CD4-positive, alpha-beta T cell treated with Interleukin-6 at 100 ng/mL for 8 hours (primary cell): ENCODE results near the gene ZNRF1.
"Not testable (repeated sequence)": the region's sequence is repeated elsewhere in the genome, so short reads cannot be mapped to it uniquely, and the experiment has no call there.

Experiments used
- DNase-seq: peaks from one replicate; pipeline ENCODE4 v3.0.0-alpha.2; 2020; ENCODE audit warnings: mixed read lengths, low spot score

ZNRF1 gene

DNA sequence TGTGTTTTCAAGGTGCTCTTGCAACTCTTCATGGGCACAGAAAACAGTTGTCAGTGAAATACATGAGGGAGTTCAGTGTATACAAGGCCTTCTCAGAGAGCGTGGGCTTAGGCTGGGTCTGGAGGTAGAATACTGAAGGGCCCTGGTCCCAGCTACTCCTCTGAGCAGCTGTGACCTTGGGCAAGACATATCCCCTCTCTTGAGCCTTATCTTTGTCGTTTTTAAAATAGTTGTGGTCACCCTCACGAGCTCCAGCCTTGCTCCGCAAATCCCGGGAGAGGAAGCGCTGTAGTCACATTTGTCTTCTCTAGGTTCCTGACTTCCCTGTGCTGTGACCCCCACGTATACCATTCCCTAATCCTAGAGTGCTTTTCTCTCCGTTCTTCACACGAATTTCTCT, 3.6 kb downstream of the ZNRF1 start:
- no peak for DNase-seq

DNA sequence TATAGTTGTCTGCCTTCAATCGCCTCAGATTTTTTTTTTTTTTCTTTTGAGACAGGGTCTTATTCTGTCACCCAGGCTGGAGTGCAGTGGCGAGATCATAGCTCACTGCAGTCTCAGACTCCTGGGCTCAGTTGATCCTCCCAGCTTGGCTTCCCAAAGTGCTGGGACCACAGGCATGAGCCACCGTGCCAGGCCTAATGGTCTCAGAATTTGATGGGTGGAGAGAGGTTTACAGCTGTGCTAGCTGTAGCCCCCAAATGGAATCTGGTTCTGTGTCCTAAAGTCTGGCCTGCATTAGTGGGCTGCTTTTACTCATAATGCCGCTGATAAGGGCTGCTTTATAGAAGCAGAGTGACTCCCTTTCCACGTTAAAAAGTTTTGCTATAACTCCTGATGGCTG, 5.1 kb downstream of the ZNRF1 start:
- DNase-seq: no peak

DNA sequence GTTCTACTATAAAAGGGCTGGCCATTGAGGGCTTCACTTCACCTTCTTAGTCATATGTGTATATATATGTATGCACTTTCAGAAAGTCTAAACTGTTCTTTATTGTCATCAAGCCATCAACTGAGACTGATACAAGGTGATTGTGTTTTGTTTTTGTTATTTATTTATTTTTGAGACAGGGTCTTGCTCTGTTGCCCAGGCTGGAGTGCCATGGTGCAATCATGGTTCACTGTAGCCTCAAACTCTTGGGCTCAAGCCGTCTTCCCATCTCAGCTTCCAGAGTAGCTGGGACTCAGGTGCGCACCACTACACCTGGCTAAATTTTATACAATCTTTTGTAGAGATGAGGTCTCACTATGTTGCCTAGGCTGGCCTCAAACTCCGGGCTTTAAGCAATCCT, 5.6 kb downstream of the ZNRF1 start:
- DNase-seq: no peak

DNA sequence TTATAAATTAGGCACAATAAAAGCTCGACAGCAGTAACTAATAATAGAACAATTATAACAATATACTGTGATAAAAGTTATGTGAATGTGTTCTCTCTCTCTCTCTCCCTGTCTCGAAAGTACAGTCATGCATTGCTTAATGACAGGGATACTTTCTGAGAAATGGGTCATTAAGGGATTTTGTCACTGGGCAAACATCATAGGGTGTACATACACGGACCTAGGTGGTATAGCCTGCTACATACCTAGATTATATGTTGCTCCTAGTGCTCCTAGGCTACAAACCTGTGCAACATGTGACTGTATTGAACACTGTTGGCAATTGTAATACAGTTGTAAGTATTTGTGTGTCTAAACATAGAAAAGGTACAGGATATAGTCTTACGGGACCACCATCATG, 6.9 kb downstream of the ZNRF1 start:
- DNase-seq: no peak

DNA sequence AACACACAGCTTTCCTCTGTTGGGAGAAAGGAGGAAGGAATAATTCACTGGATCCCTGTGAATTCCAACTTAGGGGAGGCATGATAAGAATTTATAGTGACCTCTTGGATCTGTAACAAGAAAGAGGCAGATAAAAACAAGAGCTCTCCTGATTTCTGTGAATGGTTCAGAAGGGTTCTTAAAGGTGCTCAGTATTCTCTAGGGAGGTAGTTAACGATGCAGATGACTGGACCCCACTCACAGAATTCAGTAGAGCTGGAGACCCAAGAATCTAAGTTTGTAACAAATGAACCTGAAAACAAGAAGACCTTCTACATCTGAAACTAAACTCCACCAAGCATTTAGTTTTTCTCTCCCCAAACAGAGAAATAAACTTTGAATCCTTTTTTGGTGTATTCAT, 8.6 kb downstream of the ZNRF1 start:
- no peak for DNase-seq

DNA sequence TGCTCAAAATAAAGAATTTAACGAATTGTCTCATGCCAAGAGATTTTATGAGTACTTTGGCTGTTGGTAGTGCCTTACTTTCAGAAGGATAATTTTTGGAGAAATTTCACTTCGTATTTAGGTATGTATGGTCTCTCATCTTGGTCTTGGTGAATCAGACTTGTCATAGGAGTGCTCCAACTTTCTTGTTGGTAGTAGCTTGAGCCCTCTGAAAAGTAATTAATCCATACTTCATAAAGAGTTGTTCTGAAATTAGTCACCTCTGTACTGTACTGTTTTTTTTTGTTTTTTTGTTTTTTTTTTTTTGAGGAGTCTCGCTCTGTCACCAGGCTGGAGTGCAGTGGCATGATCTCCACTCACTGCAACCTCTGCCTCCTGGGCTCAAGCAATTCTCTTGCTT, 11.6 kb downstream of the ZNRF1 start:
- DNase-seq: no peak

DNA sequence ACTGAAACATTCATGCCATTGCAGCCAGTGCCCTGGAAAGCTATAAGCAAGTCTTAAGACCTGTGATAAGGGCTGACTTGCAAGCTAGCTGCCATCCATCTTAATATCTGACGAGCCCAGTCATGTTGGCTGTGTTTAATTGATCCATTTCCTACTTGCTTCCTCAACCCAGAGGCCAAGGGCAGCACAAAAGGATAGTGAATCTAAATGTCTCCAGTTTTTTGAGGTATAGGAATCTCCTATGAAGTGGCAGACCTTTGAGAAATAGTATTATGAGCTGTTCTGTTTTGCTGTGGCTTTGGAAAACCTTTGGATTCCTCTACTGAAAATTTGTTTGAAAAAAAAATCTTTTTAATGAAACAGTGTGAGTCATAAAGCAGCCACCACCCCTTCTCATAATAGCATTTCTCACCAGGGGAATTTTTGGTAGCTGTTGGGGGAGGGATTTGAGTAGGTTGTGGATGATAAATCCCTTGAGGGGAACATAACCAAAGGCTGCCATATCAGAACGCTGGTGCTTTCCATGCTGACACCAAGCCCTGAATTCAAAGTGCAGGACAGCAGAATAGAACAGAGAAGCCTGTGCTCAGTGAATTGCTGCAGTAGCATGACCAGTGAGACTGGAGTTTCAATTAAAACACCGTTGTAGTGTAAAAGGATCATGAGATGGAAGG, 12.9 kb downstream of the ZNRF1 start:
- DNase-seq: peak; percentile 35

DNA sequence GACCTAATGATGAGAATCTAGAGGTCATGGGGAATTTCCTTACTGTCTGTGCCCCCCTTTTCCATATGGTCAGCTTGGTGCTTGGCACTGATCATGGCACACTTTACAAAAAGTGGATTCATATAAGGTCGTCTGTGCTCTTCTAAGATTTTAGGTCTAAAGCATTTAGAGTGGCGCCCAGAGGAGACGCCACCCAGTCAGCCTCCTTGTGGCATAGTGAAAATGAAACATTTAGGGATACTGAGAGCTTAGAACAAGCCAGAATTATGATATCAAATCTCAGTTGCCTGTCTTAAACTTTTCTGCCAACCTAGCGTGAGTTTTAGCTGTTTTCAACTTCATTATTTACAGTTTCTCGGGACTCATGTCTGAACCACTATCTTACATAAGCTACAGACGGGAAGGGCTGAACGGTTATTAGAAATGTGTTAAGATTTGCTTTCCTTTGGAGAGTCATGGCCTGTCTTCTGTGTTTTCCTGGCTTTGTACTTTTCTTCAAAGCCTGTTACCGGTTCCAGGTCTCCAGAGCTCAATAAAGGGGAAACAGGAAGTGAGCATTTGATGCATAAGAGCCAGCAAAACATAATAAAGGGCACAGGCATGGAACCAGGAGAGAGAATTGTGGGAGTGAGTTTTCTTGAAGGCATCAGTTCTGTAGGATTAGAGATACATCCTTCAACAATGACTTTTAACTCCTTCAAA, 13.7 kb downstream of the ZNRF1 start:
- DNase-seq: no peak

DNA sequence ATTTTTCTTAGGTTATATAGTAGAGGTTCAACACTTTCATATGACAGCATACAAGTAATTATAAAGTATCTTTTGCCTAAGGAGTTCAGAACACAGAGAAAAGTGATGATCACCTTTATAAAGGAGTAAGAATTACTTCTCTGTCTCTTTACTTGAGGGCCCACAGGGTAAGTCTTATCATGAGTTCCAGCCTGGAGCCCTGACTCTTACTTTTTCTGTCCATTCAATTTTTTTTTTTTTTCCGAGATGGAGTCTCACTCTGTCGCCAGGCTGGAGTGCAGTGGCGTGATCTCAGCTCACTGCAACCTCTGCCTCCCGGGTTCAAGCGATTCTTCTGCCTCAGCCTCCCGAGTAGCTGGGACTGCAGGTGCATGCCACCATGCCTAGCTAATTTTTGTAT, 14.3 kb downstream of the ZNRF1 start:
- not testable (repeated sequence) for DNase-seq

DNA sequence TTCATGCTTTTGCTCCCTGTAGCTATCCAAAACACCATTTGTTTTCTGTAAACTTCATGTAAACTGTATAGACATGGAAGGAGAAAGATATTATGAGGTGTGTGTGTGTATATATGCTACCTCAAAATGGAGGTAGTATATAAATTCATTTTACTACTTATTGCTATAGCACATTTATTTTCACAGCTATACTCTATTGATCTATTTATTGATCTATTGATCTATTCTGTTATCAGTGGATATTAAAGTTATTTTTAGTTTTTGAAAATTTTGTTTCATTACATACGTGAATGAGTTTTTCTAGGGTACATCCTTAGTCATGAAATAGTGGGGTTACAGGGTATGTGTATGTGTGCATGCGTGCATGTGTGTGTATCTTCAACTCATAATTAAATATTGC, 15.5 kb downstream of the ZNRF1 start:
- DNase-seq: no peak

DNA sequence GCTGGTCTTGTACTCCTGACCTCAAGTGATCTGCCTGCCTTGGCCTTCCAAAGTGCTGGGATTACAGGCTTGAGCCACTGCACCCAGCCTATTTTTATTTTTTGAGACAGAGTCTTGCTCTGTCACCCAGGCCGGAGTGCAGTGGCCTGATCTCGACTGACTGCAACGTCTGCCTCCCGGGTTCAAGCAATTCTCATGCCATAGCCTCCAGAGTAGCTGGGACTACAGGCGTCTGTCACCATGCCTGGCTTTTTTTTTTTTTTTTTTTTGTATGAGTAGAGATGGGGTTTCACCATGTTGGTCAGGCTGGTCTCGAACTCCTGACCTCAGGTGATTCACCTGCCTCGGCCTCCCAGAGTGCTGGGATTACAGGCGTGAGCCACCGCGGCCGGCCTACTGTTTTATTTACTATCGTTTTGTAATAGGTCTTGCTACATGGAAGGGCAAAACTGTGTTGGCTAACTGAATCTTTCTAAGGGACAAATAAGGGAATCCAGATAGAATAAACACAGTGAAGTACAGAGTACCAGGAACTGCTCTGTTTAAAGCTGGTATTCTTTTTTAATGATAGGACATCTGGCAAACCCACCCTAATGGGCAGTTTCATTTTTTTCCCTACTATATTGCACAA, 17.7 kb downstream of the ZNRF1 start:
- not testable (repeated sequence) for DNase-seq

DNA sequence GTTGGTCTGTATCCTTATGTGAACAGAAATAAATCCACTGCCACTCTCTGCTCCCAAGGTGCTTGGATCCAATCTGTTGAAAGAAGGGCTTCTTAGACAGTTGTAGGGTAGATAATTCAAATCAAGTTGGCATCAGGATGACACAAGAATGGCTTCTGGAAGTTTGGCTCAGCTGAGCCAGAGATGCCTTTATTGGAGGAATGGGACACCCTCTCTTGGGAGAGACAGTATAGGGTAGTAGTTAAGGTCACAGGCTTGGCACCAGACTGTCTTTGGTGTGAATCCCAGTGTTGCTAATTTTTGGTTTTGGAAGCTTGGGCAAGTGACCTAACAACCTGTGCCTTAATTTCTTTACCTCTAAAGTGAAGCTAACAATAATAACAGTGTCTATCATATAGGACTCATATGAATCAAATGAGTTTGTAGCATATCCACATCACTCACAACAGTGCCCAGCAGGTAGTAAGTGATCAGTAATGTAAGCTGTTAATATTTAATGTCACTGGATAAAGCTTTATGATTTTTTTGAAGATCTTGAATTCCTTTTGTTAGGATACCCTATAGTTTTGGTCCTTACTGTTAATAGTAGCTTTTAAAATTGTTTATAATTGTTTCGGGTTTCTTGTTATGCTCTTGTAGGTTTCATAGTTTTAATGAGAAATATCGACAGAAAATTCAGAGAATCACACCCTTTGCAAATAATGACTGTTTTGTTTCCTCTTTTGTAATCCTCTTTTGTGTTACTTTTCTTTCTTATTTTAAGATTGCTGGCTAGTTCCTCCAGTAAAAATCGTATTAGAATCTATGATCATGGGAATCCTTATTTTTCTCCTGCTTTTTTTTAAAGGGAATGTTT, 19.1 kb downstream of the ZNRF1 start:
- no peak for DNase-seq

DNA sequence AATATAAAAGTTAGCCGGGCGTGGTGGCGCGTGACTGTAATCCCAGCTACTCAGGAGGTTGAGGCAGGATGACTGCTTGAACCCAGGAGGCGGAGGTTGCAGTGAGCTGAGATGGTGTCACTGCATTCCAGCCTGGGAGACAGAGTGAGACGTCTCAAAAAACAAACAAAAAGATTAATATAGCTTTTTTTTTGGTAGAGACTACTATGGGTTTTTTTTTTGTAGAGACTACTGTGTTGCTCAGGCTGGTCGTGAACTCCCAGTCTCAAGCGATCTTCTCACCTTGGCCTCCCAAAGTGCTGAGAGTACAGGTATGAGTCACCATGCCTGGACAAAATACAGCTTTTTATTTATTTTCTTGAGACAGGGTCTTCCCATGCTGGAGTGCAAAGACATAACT, 20.2 kb downstream of the ZNRF1 start:
- DNase-seq: no peak

DNA sequence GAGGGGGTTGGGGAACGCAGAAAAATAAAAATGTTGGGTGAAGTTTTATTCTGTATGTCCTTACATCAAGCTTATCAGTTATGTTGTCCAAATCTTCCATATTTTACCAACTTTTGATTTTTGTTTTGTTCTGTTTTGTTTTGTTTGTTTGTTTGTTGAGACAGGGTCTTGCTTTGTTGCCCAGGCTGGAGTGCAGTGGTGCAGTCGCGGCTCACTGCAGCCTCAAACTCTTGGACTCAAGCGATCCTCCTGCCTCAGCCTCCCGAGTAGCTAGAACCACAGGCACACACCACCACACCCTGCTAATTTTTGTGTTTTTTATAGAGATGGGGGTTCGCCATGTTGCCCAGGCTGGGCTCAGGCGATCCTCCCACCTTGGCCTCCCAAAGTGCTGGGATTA, 20.8 kb downstream of the ZNRF1 start:
- DNase-seq: no peak

DNA sequence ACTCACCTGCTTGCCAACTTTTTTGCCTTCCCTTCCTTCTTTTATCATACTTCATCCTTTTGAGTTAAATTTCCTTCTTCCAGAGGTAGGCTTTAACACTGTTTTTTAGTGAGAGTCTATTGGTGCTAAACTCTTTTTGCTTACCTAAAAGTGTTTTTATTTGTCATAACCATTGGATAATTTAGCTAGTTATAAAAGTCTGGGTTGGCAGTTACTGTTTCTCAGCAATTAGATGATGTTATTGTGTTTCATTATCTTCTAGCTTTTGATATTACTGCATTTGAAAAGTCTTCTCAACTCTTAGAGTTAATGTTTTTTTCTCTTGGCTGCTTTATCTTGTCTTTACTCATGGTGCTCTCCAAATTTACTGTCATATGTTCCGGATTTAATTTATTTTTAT, 22.6 kb downstream of the ZNRF1 start:
- DNase-seq: no peak

DNA sequence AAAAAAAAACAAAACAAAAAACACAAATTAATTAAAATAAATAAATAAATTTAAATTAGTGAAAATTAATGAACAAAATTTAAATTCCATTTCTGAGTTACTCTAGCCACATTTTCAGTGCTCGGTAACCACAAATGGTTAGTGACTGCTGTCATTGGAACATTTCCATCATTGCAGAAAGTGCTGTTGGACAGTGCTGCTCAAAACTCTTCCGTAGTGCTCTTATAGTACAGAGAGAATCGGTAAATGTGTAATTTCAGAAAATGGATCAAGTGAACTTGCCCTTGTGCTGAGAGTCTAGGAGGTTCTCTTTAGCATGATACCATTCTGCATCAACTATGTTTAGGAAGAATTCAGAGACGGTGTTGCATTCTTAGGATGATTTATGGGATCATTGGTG, 23.7 kb downstream of the ZNRF1 start:
- no peak for DNase-seq

DNA sequence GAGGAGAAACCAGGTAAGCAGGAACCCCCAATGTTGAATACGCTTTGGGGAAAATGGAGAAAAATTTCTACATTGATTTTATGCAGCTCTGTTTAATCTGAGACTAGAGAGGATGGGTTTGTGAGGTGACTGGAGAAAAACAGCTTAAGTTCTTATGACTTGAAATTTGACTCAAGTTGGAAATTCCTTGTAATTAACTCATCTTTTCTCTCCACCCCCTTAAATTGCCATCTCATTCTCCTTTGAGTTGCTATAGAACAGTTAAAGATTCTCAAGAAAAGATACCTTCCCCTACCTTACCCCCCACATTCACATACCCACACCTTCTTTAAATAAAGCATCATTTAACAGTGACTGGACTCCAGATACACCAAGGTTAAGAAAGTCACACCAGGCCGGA, 24.2 kb downstream of the ZNRF1 start:
- DNase-seq: no peak

DNA sequence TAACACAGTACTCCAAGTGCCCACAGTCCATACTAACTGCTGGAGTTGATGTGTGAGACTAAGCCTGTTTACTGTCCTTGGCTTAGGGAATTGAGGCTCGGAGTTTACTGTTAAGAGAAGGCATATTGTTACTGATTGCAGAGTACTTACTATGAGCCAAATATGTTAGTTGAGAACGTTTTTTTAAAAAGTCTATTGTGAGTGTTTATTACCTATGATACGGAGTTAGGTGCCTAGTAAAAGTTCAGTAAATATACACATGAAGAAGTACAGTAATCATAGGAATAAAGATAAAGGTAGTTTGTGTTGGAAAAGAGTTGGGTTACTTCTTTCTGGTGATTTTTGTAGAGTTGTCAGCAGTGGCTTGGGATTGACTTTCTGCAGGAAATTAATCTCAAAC, 25.4 kb downstream of the ZNRF1 start:
- DNase-seq: no peak

DNA sequence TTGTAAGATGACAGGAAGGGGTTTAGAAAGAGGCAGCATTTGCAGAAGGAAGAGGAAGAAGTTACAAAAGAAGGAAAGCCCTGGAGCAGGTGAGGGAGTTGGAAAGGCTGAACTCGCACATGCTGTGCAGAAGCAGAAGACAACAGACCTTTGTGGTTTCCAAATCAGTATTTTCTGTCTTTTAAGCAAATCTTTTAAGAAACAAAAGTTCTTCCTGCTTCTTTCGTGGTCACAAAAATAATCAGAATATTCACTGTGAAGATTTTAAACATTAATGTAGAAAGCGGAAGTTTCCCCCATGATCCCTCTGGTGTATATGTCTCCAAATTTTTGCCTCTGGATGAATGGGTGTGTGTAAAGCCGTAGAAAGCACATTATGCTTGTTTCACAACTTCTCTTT, 25.8 kb downstream of the ZNRF1 start:
- DNase-seq: no peak

DNA sequence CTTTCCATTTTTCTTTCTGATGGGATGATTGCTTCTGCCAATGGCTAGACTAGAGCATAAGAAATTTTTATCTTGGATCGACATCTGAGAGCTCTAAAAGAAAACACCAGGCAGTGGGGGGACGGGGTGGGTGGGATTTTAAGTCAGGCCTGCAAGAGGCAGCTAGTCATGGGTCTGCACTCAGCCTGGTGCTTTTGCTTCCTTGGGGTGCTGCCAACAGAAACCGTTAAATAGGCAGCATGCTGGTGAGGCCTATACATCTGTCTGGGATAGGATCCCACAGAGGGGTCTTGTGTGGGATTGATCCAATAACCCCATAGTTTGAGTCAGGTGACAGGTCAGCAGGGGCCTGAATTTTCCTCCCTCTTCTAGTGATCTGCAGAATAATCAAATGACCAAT, 26.9 kb downstream of the ZNRF1 start:
- DNase-seq: no peak

DNA sequence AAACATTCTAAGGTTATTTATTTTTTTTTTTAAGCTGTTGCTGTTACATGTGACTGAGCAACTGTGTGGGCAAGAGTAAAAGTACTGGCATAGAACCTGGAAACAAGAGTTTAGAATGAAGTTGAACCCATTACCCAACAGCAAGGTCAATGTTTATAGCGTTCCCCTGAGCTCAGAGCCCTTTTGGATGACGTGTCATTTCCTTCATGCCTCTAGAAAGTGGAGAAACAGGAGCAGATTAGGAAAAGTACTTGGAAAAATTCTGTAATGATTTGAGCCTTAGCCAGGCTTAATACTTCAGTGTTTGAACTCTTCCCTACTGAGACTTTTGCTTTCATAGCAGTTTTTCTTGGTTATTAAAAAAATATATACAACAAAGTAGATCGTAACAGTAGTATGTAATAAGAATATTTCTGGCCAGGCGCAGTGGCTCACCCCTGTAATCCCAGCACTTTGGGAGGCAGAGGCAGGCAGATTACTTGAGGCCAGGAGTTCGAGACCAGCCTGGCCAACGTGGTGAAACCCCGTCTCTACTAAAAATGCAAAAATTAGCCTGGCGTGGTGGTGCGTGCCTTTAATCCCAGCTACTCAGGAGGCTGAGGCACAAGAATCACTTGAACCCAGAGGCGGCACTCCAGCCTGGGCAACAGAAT, 27.5 kb downstream of the ZNRF1 start:
- DNase-seq: not testable (repeated sequence)

DNA sequence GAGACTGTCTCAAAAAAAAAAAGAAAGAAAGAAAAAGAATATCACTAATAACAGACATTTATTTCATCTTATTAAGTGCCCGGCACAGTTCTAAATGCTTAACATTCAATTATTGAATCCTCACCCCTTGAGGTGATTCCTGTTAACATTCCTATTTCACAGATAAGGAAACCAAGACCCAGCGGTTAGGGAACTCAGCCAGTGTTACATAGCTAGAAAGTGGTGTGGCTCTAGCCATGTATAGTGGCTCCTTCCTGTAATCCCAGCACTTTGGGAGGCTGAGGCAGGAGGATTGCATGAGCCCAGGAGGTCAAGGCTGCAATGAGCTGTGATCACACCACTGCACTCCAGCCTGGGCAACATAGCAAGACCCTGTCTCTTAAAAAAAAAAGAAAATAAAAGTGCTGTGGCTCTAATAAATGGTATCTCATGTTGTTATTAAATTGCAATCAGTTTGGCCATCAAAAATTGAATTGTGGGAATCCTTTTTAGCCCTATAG, 28.1 kb downstream of the ZNRF1 start:
- DNase-seq: no peak
